ENCODE data around the gene PSD2. TPM values are rescaled to one million over a fixed set of nuclear protein-coding genes. Genes with fewer than 3 reads are reported as not detected.

PSD2 gene
- total and polyA plus RNA-seq, 4 donors, result 0.05 TPM; not detected in 3

- TF ChIP-seq ZBTB33 (IDR thresholded peaks at IDR 0.05) (no peak), EGR1 (IDR thresholded peaks at IDR 0.05; ENCODE audit: low read depth in 2 of 2) (no peak), SP1 (IDR thresholded peaks at IDR 0.05) (no peak), GABPA (IDR thresholded peaks at IDR 0.05 in 1 of 2, conservative IDR thresholded peaks at IDR 0.05 in 1 of 2) (no peak), MAX (IDR thresholded peaks at IDR 0.05) (no peak), FOXA1 (IDR thresholded peaks at IDR 0.05) (no peak), FOXA2 (IDR thresholded peaks at IDR 0.05) (no peak), YY1 (IDR thresholded peaks at IDR 0.05) (no peak)
- TF ChIP-seq, protein P1, sequence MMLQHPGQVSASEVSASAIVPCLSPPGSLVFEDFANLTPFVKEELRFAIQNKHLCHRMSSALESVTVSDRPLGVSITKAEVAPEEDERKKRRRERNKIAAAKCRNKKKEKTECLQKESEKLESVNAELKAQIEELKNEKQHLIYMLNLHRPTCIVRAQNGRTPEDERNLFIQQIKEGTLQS (IDR thresholded peaks at IDR 0.05), result no peak
Measured at GRCh38 chr5:139796061-139796806, 626 bp downstream of the PSD2 start (continued).

DNA sequence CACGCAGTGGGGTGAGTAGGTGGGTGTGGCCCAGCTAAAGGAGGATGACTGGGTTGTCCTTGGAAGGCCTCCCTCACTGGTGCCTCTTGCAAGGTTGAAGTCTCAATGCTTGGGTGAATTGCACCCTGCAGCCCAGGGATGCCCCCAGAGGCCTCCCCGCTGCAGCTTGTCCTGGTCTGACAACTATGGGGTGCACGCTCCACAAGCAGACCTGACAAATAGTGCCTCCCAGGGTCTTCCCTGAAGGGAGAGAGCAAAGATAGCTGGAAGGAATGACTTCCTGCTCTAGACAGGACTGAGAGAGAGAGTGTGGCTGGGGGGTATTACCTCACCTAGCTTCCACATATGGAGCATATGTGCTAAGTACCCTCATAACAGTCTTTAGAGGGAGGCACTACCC is 1.7 kb downstream of the PSD2 start:
- DNase-seq (ENCODE audit: low spot score), result no peak
- Histone ChIP-seq H3K9me3 (ENCODE audit: control insufficient read depth in 4 of 4, low read length in 3 of 4) (no peaks in the 10 kb centered on the region), H3K4me3 (ENCODE audit: low read depth in 1 of 3, low read length in 3 of 3) (no peak overlapping the region), H3K4me1 (ENCODE audit: control insufficient read depth in 4 of 4, insufficient read depth in 4 of 4, low read length in 3 of 4) (peaks cover 0 to 10% (median 2%) of the 10 kb centered on the region in 4 donors), H3K27ac (ENCODE audit: low read depth in 1 of 2, low read length in 2 of 2) (no peak overlapping the region), H3K9ac (ENCODE audit: low read depth in 1 of 2, low read length in 2 of 2) (no peak overlapping the region), H3K36me3 (ENCODE audit: control insufficient read depth in 4 of 4, insufficient read depth in 3 of 4, low read depth in 1 of 4, low read length in 3 of 4) (no peaks in the 10 kb centered on the region), H3K27me3 (ENCODE audit: control insufficient read depth in 4 of 4, insufficient read depth in 4 of 4, low read length in 3 of 4) (peaks cover 0 to 8% (median 2%) of the 10 kb centered on the region in 4 donors)
- WGBS, result 71% methylated on average over 3 of the region's 3 CpGs
- no peak for TF ChIP-seq HNF4A (conservative IDR thresholded peaks at IDR 0.05)
- no peak for TF ChIP-seq JUND (IDR thresholded peaks at IDR 0.05)
- TF ChIP-seq RXRA (IDR thresholded peaks at IDR 0.05), result no peak
- no peak for TF ChIP-seq FOXA1 (IDR thresholded peaks at IDR 0.05)

DNA sequence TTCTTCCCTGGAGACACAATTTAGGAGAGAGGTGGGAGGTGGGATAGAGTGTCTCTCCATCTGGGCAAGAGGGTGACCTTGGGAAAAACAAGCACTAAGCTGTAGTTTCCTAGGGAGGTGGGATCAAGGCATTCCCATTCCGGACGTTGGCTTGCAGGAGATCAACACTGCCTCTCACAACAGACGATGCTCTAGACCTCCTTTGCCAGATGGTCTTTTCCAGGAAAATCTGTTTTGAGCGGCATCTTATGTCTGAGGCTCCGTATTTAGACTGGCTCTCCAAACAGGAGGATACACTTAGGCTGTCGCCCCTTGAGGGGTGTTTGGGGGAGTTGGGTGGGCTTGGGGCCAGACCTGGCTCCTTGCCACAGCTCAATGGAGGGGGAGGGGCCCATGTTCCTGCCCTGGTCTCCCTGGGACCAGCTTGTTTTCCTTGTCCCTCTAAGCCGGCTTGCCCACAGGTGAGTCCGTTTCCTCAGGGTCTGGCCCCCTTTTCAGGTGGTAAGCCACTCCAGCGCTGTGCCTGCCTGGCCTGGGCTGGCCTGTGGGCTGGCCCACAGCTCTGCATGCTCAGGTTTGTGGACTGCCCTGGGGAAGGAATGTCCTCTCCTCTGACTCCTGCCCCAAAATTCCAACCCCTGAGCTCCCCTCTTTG is 2.4 kb downstream of the PSD2 start:
- H3K9me3 ChIP-seq (ENCODE audit: control insufficient read depth in 4 of 4, low read length in 3 of 4), result no peaks in the 10 kb centered on the region
- no peak overlapping the region for H3K9ac ChIP-seq (ENCODE audit: low read depth in 1 of 2, low read length in 2 of 2)
- TF ChIP-seq MAX (IDR thresholded peaks at IDR 0.05), result no peak
- TF ChIP-seq HNF4A (conservative IDR thresholded peaks at IDR 0.05), result no peak
- TF ChIP-seq TAF1 (conservative IDR thresholded peaks at IDR 0.05), result no peak
- no peak for TF ChIP-seq NR2F2 (IDR thresholded peaks at IDR 0.05)
- no peak for TF ChIP-seq RAD21 (IDR thresholded peaks at IDR 0.05)
- TF ChIP-seq FOXA2 (IDR thresholded peaks at IDR 0.05), result no peak
- no peak for TF ChIP-seq GABPA (IDR thresholded peaks at IDR 0.05 in 1 of 2, conservative IDR thresholded peaks at IDR 0.05 in 1 of 2)
- no peak for TF ChIP-seq ZBTB33 (IDR thresholded peaks at IDR 0.05)
- no peak for TF ChIP-seq FOXA1 (IDR thresholded peaks at IDR 0.05)
- TF ChIP-seq CTCF (IDR thresholded peaks at IDR 0.05; ENCODE audit: low read depth, low read length, missing input control), result no peak
- H3K27ac ChIP-seq (ENCODE audit: low read depth in 1 of 2, low read length in 2 of 2), result no peak overlapping the region
- DNase-seq (ENCODE audit: low spot score), result no peak
- 62% methylated on average over 9 of the region's 9 CpGs for WGBS
- H3K4me3 ChIP-seq (ENCODE audit: low read depth in 1 of 3, low read length in 3 of 3), result no peak overlapping the region
- no peaks in the 10 kb centered on the region for H3K36me3 ChIP-seq (ENCODE audit: control insufficient read depth in 4 of 4, insufficient read depth in 3 of 4, low read depth in 1 of 4, low read length in 3 of 4)
- peaks cover 0 to 10% (median 2%) of the 10 kb centered on the region in 4 donors for H3K4me1 ChIP-seq (ENCODE audit: control insufficient read depth in 4 of 4, insufficient read depth in 4 of 4, low read length in 3 of 4)
- H3K27me3 ChIP-seq (ENCODE audit: control insufficient read depth in 4 of 4, insufficient read depth in 4 of 4, low read length in 3 of 4), result peaks cover 0 to 8% (median 2%) of the 10 kb centered on the region in 4 donors
